Astrocyte (in vitro differentiated cells and primary cell): Measurements from ENCODE around the gene ZNF226. TPM values are rescaled to one million over a fixed set of nuclear protein-coding genes. Genes with fewer than 3 reads are reported as not detected.

ENCODE experiments used
- DNase-seq: peaks from one replicate; pipeline ENCODE4 v3.0.0-alpha.2; 2010; ENCODE audit warnings: low read depth
- FAIRE-seq: peaks from 2 replicates; lab custom pipeline; 2011; peaks lifted over from hg19 to GRCh38; lab: Jason Lieb, UNC
- H2AFZ ChIP-seq: 2 replicates; pipeline ENCODE4 v1.6.0; 2012; ENCODE audit warnings: low read depth, low read length, inconsistent platforms
- H3K27ac ChIP-seq: 2 replicates; pipeline ENCODE4 v1.5.1; 2011; ENCODE audit warnings: low read depth, low read length, inconsistent platforms
- H3K27me3 ChIP-seq: 2 replicates; pipeline ENCODE4 v1.6.0; 2011; ENCODE audit warnings: low read length, inconsistent platforms; ENCODE audit not compliant: insufficient read depth
- H3K36me3 ChIP-seq: 2 replicates; pipeline ENCODE4 v1.5.1; 2011; ENCODE audit warnings: low read length, inconsistent platforms; ENCODE audit not compliant: insufficient read depth
- H3K4me1 ChIP-seq: 2 replicates; pipeline ENCODE4 v1.5.1; 2011; ENCODE audit warnings: low read length, inconsistent platforms; ENCODE audit not compliant: insufficient read depth
- H3K4me2 ChIP-seq: 2 replicates; pipeline ENCODE4 v1.6.0; 2012; ENCODE audit warnings: low read length, inconsistent platforms
- H3K4me3 ChIP-seq: 2 replicates; pipeline ENCODE4 v1.5.1; 2011; ENCODE audit warnings: low read depth, mild to moderate bottlenecking, low read length, inconsistent platforms; ENCODE audit not compliant: insufficient read depth
- H3K79me2 ChIP-seq: 2 replicates; pipeline ENCODE4 v1.6.0; 2012; ENCODE audit warnings: mild to moderate bottlenecking, low read length, inconsistent platforms; ENCODE audit not compliant: insufficient read depth
- H3K9ac ChIP-seq: 2 replicates; pipeline ENCODE4 v1.6.0; 2012; ENCODE audit warnings: mild to moderate bottlenecking, low read length, inconsistent platforms
- H3K9me3 ChIP-seq: 2 replicates; pipeline ENCODE4 v1.5.1; 2012; ENCODE audit warnings: low read depth, mild to moderate bottlenecking, low read length, inconsistent platforms; ENCODE audit not compliant: insufficient read depth
- H4K20me1 ChIP-seq: 2 replicates; pipeline ENCODE4 v1.6.0; 2012; ENCODE audit warnings: low read length, inconsistent platforms; ENCODE audit not compliant: insufficient read depth
- H3K27ac Mint-ChIP-seq: one replicate; pipeline ENCODE4 v1.8.0; 2021; ENCODE audit warnings: mild to moderate bottlenecking, mixed read lengths; ENCODE audit not compliant: unreplicated experiment
- H3K27me3 Mint-ChIP-seq: one replicate; pipeline ENCODE4 v1.8.0; 2021; ENCODE audit warnings: low read depth, mixed read lengths; ENCODE audit not compliant: unreplicated experiment
- H3K36me3 Mint-ChIP-seq: one replicate; pipeline ENCODE4 v1.8.0; 2021; ENCODE audit warnings: low read depth, mixed read lengths; ENCODE audit not compliant: unreplicated experiment
- H3K4me1 Mint-ChIP-seq: one replicate; pipeline ENCODE4 v1.8.0; 2021; ENCODE audit warnings: low read depth, mixed read lengths; ENCODE audit not compliant: unreplicated experiment
- H3K4me3 Mint-ChIP-seq: one replicate; pipeline ENCODE4 v1.8.0; 2021; ENCODE audit warnings: mild to moderate bottlenecking, moderate library complexity, mixed read lengths; ENCODE audit not compliant: unreplicated experiment
- H3K9me3 Mint-ChIP-seq: one replicate; pipeline ENCODE4 v1.8.0; 2021; ENCODE audit warnings: mild to moderate bottlenecking, mixed read lengths; ENCODE audit not compliant: unreplicated experiment
- EZH2 ChIP-seq: IDR thresholded peaks from 2 replicates; pipeline ENCODE4 v1.6.1; 2012; ENCODE audit warnings: mild to moderate bottlenecking, low read length, inconsistent platforms; ENCODE audit not compliant: insufficient read depth
- total RNA-seq: library from RNA; stranded (reverse); gene quantifications from 2 replicates; pipeline ENCODE4 v1.2.1, GENCODE V29; 2021
- TF ChIP-seq, protein P1 (sequence below): IDR thresholded peaks from 2 replicates; pipeline ENCODE4 v1.5.1; 2011; ENCODE audit warnings: low read depth, mild to moderate bottlenecking, inconsistent platforms, low read length, moderate library complexity; ENCODE audit not compliant: insufficient read depth

The ZNF226 gene
- total RNA-seq, 1 donor from 2014 or later, result 24.4 TPM

DNA sequence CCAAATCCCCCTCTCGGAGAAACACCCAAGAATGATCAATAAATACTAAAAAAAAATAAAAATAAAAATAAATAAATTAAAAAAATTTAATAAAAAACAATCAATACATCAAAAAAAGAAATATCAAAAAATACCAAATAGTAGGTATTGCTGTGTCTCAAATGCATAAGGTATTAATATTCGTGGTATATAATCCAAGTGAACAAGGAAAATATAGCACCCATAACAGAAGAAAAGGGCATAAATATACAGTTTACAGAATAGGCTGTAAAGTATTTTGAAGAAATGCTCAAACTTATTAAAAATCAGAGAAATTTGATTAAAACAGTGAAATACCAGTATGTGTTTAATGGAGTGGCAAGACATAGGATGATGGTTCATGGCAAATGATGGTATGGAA, 39.9 kb downstream of the ZNF226 start:
- Mint-ChIP-seq H3K27ac (no peak overlapping the region), H3K4me3 (no peak overlapping the region), H3K4me1 (no peaks in the 10 kb centered on the region), H3K9me3 (no peaks in the 10 kb centered on the region), H3K27me3 (no peaks in the 10 kb centered on the region), H3K36me3 (no peaks in the 10 kb centered on the region)
- H3K4me1 ChIP-seq, result no peaks in the 10 kb centered on the region
- H2AFZ ChIP-seq, result no peak overlapping the region
- H3K36me3 ChIP-seq, result no peaks in the 10 kb centered on the region
- no peak overlapping the region for H3K4me3 ChIP-seq
- no peak overlapping the region for H3K27ac ChIP-seq
- no peak for TF ChIP-seq EZH2
- TF ChIP-seq, protein P1, sequence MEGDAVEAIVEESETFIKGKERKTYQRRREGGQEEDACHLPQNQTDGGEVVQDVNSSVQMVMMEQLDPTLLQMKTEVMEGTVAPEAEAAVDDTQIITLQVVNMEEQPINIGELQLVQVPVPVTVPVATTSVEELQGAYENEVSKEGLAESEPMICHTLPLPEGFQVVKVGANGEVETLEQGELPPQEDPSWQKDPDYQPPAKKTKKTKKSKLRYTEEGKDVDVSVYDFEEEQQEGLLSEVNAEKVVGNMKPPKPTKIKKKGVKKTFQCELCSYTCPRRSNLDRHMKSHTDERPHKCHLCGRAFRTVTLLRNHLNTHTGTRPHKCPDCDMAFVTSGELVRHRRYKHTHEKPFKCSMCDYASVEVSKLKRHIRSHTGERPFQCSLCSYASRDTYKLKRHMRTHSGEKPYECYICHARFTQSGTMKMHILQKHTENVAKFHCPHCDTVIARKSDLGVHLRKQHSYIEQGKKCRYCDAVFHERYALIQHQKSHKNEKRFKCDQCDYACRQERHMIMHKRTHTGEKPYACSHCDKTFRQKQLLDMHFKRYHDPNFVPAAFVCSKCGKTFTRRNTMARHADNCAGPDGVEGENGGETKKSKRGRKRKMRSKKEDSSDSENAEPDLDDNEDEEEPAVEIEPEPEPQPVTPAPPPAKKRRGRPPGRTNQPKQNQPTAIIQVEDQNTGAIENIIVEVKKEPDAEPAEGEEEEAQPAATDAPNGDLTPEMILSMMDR, result no peak
- H3K4me2 ChIP-seq, result no peak overlapping the region
- no peaks in the 10 kb centered on the region for H3K27me3 ChIP-seq
- H3K9ac ChIP-seq, result no peak overlapping the region
- FAIRE-seq (no peak), DNase-seq (no peak)
- no peaks in the 10 kb centered on the region for H3K9me3 ChIP-seq
- H3K79me2 ChIP-seq, result no peaks in the 10 kb centered on the region
- no peaks in the 10 kb centered on the region for H4K20me1 ChIP-seq

DNA sequence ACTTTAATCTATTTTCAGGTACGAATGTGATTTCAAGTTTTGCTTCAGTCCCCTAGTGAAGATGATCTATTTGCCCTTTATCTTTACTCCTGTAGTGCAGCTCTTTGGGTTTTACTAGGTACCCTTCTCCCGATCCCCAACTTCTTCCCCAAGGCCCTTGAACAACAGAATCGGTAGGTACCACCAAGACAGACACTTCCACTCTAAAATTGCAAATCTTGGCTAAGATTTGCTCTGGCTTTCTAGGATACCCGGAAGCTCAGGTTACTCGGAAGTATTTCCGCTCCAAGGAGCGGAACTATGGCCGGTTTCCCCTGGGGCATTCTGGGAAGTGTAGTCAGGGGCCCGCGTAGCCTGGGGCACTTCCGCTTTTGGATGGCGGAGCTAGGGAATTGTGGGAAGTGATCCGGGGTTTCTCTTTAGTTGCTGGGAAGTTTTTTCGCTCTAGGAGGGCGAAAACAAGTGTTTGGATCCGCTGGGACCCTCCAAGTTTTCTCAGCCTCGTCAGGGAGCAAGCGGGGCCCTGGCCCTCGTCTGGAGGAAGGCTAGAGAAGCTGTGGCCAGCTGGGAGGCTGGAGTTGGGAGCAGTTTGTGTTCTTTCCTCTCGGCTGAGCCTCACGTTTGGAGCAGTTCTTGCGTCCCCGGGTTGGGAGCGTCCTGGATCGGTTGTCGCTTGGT, 42.4 kb downstream of the ZNF226 start:
- Histone ChIP-seq H3K36me3 (no peaks in the 10 kb centered on the region), H3K4me2 (peak overlapping the region; percentile 91), H3K27me3 (no peaks in the 10 kb centered on the region), H3K27ac (peak overlapping the region; percentile 77), H3K9ac (peak overlapping the region; percentile 85), H3K79me2 (no peaks in the 10 kb centered on the region), H2AFZ (peak overlapping the region; percentile 89), H3K9me3 (no peaks in the 10 kb centered on the region), H3K4me1 (no peaks in the 10 kb centered on the region), H4K20me1 (no peaks in the 10 kb centered on the region), H3K4me3 (peak overlapping the region; percentile 81)
- H3K27ac Mint-ChIP-seq, result peak overlapping the region; percentile 91
- peak; percentile 89 for FAIRE-seq
- DNase-seq, result peak; percentile 85
- H3K9me3 Mint-ChIP-seq, result no peaks in the 10 kb centered on the region
- H3K27me3 Mint-ChIP-seq, result no peaks in the 10 kb centered on the region
- no peak for TF ChIP-seq EZH2
- TF ChIP-seq, protein P1, result no peak
- H3K4me3 Mint-ChIP-seq, result peak overlapping the region; percentile 91
- H3K4me1 Mint-ChIP-seq, result no peaks in the 10 kb centered on the region
- H3K36me3 Mint-ChIP-seq, result no peaks in the 10 kb centered on the region

DNA sequence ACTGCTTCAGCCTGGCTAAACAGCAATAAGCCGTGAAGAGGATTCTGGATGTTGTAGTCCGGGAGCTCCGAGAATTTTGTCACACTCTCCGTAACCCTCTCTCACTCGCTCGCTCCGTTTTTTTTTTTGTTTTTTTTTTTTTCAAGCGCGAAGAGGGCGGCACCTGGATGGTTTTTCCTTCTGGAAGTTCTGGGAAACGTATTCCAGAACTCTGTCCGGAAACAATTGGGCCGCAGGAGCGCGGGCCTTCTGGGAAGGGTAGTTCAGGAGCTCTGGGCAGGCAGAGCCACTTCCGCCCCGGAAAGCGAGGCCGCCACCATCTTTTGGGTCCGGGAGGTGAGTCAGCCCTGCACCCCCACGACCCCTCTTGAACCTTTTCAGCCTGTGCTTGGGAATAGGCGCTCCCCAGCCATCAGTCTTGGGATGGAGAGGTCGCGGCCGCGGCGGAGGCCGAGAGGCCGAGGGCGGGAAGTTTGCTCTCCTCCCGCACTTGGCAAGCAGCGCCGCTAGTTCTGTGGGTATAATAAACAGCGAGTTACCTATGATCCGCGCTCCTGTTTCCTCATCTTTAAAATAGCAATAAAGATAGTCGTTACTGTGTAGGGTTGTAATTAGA, 47.5 kb downstream of the ZNF226 start, which contains the start of gene ZNF227:
TSS of gene ZNF227 (plus strand) at position 283 of the 616 bp plus-strand sequence. CDS start 5,261 bp downstream, outside the sequence.
- peak within 1 kb of the TSS; percentile 93 for H3K4me3 ChIP-seq
- H3K9me3 ChIP-seq, result no peaks in the 10 kb centered on the region
- H4K20me1 ChIP-seq, result no peaks in the 10 kb centered on the region
- peaks cover 2% of the 10 kb centered on the region for H3K36me3 ChIP-seq
- H3K27me3 ChIP-seq, result no peaks in the 10 kb centered on the region
- H3K27ac Mint-ChIP-seq, result peak within 1 kb of the TSS; percentile 26
- FAIRE-seq (peak; percentile 49), DNase-seq (peak; percentile 97)
- no peaks in the 10 kb centered on the region for H3K9me3 Mint-ChIP-seq
- TF ChIP-seq EZH2, result no peak
- TF ChIP-seq, protein P1, result no peak
- peaks cover 6% of the 10 kb centered on the region for H3K36me3 Mint-ChIP-seq
- H2AFZ ChIP-seq, result peak within 1 kb of the TSS; percentile 87
- peaks cover 4% of the 10 kb centered on the region for H3K4me1 Mint-ChIP-seq
- H3K79me2 ChIP-seq, result peaks cover 26% of the 10 kb centered on the region
- peak within 1 kb of the TSS; percentile 84 for H3K9ac ChIP-seq
- H3K4me2 ChIP-seq, result peak within 1 kb of the TSS; percentile 86
- no peaks in the 10 kb centered on the region for H3K4me1 ChIP-seq
- peak within 1 kb of the TSS; percentile 87 for H3K4me3 Mint-ChIP-seq
- peak within 1 kb of the TSS; percentile 73 for H3K27ac ChIP-seq
- no peaks in the 10 kb centered on the region for H3K27me3 Mint-ChIP-seq
